OCI-LY3 (cell line): ENCODE measurements around the gene B4GALNT4.

Experiments used
- H2AFZ ChIP-seq: fragments of 200-600, 300-600 bp; shearing (Covaris generic); 2 replicates; pipeline ENCODE4 v1.6.0; 2014; ENCODE audit warnings: antibody characterized with exemption, low read depth, low read length
- H3K27ac ChIP-seq: fragments of 200-600, 300-600 bp; sonication (generic); 2 replicates; pipeline ENCODE4 v1.5.1; 2014; ENCODE audit warnings: mild to moderate bottlenecking, low read length, moderate library complexity, mixed read lengths
- H3K27me3 ChIP-seq: fragments of 200-600, 300-600 bp; sonication (generic); 2 replicates; pipeline ENCODE4 v1.6.1; 2014; ENCODE audit warnings: low read depth, low read length, mixed read lengths
- H3K36me3 ChIP-seq: fragments of 200-600, 300-600 bp; sonication (generic); replicated peaks from 2 replicates; pipeline ENCODE3; 2014; ENCODE audit warnings: low read depth, low read length, mixed read lengths
- H3K4me1 ChIP-seq: fragments of 300-600, 200-600 bp; sonication (generic); 2 replicates; pipeline ENCODE4 v1.6.1; 2014; ENCODE audit warnings: low read length, mixed read lengths
- H3K4me2 ChIP-seq: fragments of 200-600, 300-600 bp; sonication (generic); 2 replicates; pipeline ENCODE4 v1.6.1; 2014; ENCODE audit warnings: low read length, mixed read lengths
- H3K4me3 ChIP-seq: fragments of 300-600, 200-600 bp; sonication (generic); 2 replicates; pipeline ENCODE4 v1.5.1; 2014; ENCODE audit warnings: antibody characterized with exemption, mild to moderate bottlenecking, low read length, moderate library complexity
- H3K79me2 ChIP-seq: fragments of 300-600, 200-600 bp; shearing (Covaris generic); 2 replicates; pipeline ENCODE4 v1.6.1; 2014; ENCODE audit warnings: mild to moderate bottlenecking, low read length, mixed read lengths
- H3K9ac ChIP-seq: fragments of 300-600, 200-600 bp; shearing (Covaris generic); 2 replicates; pipeline ENCODE4 v1.6.0; 2014; ENCODE audit warnings: mild to moderate bottlenecking, low read length, moderate library complexity
- H3K9me3 ChIP-seq: fragments of 200-600, 300-600 bp; shearing (Covaris generic); 2 replicates; pipeline ENCODE4 v1.6.1; 2014; ENCODE audit warnings: low read length, mixed read lengths; ENCODE audit not compliant: insufficient read depth
- H4K20me1 ChIP-seq: fragments of 200-600, 300-600 bp; sonication (generic); 2 replicates; pipeline ENCODE4 v1.6.1; 2016; ENCODE audit warnings: low read length, mixed read lengths; ENCODE audit not compliant: insufficient read depth
- EZH2phosphoT487 ChIP-seq: fragments of 200-600 bp; shearing (Covaris generic); IDR thresholded peaks from 2 replicates; pipeline ENCODE4 v1.6.1; 2018; ENCODE audit warnings: antibody characterized with exemption, mixed run types, low read depth
- TF ChIP-seq, protein P1 (sequence below): fragments of 200-600, 300-600 bp; sonication (generic); IDR thresholded peaks from 2 replicates; pipeline ENCODE4 v1.5.1; 2014; ENCODE audit warnings: antibody characterized with exemption, low read length, low read depth

The B4GALNT4 gene

DNA sequence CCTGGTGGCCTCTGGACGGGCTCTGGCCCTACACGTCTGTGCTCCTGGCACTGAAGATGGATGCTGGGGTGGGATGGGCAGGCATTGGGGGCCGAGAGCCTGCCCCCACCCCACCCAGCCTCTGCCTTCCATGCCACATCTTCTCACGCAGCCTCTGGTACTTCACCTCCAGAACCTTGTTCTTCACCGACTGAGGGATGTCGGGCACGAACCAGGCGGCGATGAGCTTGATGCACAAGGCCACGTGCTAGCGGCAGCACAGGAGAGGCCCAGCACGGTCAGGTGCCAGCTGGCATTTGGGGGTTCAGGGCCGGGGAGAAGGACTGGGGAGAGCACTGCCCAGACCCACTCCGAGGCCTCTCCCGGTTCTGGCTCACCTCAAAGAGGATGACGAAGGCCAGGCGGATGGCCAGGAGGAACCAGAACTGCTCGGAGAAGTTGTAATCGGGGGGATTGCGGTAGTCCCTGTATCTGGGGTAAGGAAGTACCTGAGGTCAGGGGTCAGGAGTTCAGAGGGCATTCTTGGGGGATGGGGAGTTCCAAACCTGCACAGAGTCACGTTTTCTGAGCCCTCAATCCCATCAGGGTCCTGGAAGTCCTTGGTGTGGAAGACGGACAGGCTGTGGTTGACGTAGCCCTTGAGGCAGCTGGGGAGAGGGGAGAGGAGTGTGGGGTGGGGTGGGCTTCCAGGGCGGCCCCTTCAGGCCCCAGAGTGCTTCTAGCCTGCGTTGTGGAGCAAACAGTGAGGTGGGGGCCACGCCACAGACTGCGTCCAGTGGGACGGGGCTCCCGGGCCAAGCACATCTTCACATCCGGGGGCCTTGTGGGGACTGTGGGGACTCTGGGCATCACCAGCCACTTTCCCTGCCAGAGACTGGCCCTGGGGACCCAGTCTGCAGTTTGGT lies 49.3 kb downstream of the B4GALNT4 start:
- H3K4me2 ChIP-seq: no peak overlapping the region
- peaks cover 5% of the 10 kb centered on the region; the same call in 1 of the 2 replicates for H3K27me3 ChIP-seq

DNA sequence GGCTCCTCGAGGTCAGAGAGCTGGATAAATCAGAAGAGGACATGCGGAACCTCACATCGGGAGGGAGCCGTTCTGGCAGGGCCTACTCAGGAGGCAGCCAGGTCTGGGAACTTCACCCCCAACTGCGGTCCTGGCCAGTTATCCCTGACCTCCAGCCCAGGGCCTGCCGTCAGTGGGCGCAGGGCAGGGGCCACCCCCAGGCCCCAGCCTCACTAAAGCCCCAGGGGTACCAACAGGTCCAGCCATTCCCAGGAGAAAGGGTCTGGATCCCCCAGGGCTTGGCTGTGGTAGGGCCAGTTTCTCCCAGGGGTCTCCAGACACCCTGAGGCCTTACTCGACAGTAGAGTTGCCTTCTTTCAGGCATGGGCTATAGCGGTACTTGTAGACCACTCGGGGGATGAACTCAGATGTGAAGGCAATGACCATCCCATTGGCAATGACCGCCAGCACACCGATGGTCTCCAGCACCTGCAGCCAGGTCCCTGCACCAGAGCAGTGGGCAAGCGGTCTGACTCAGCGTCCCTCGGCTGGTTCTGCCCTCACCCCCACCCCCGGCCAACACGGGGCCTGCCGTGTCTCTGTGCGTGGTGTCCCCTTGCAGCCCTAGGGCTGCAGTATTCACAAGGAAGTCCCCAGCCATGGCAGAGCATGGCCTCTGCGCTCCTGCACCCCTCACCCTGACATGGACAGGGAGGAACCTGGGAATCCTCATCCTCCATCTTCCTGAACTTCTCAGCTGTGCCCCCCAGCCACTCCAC lies 50.1 kb downstream of the B4GALNT4 start:
- peaks cover 3% of the 10 kb centered on the region; the same call in 1 of the 2 replicates for H3K27me3 ChIP-seq
- no peak overlapping the region for H3K4me2 ChIP-seq
- H3K79me2 ChIP-seq: no peaks in the 10 kb centered on the region
- no peak overlapping the region for H3K9ac ChIP-seq
- peaks cover 2% of the 10 kb centered on the region for H3K36me3 ChIP-seq
- TF ChIP-seq, protein P1, sequence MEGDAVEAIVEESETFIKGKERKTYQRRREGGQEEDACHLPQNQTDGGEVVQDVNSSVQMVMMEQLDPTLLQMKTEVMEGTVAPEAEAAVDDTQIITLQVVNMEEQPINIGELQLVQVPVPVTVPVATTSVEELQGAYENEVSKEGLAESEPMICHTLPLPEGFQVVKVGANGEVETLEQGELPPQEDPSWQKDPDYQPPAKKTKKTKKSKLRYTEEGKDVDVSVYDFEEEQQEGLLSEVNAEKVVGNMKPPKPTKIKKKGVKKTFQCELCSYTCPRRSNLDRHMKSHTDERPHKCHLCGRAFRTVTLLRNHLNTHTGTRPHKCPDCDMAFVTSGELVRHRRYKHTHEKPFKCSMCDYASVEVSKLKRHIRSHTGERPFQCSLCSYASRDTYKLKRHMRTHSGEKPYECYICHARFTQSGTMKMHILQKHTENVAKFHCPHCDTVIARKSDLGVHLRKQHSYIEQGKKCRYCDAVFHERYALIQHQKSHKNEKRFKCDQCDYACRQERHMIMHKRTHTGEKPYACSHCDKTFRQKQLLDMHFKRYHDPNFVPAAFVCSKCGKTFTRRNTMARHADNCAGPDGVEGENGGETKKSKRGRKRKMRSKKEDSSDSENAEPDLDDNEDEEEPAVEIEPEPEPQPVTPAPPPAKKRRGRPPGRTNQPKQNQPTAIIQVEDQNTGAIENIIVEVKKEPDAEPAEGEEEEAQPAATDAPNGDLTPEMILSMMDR: no peak
- TF ChIP-seq EZH2phosphoT487: no peak
- H4K20me1 ChIP-seq: no peaks in the 10 kb centered on the region
- H3K27ac ChIP-seq: no peak overlapping the region
- no peak overlapping the region for H2AFZ ChIP-seq
- H3K4me1 ChIP-seq: no peaks in the 10 kb centered on the region
- no peaks in the 10 kb centered on the region for H3K9me3 ChIP-seq
- H3K4me3 ChIP-seq: no peak overlapping the region

More for the DNA sequence above, 49.3 kb downstream of the B4GALNT4 start:
- Histone ChIP-seq H2AFZ (no peak overlapping the region), H3K79me2 (no peaks in the 10 kb centered on the region), H3K36me3 (peaks cover 2% of the 10 kb centered on the region), H3K9ac (no peak overlapping the region), H3K4me3 (no peak overlapping the region), H3K9me3 (no peaks in the 10 kb centered on the region), H3K27ac (no peak overlapping the region), H4K20me1 (no peaks in the 10 kb centered on the region), H3K4me1 (no peaks in the 10 kb centered on the region)
- TF ChIP-seq, protein P1: no peak
- no peak for TF ChIP-seq EZH2phosphoT487

DNA sequence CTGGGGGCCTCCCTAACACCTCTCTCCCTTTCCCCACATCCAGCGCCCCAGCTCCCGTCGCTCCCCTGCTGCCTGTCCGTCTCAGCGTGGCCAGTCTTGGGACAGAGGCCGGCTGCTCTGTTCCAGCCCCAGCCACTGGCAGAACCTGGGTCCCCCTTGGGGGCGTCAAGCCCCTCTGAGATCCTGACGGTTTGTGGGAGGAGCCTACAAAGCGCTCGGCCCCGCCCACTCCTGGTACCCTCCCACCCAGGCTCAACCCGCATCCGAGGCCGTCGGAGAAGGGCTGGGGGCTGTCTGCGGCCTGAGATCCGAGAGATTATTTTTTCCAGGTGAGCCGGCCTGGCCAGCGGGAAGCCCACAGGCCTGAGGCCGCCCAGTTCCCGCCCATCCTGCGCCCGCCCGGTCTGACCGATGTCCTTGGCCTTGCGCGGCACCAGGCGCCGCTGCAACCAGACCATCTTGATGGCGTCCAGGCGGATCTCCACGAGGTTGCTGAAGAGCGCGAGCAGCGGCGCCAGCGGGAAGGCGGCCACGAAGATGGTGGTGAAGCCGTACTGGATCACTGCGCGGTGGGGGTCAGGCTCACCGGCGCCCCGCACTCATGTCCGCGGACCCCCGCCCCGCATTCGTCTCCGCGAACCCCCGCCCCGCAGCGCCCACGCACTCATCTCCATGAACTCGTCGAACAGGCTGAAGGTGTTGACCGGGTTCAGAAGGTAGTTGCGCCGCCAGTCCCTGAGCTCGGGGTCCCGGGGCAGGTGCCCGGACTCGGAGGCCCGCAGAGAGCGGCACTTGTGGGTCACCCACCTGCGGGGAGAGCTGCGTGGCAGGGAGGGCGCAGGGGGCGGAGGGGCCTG lies 51.0 kb downstream of the B4GALNT4 start:
- no peak overlapping the region for H3K4me2 ChIP-seq
- TF ChIP-seq, protein P1: no peak
- TF ChIP-seq EZH2phosphoT487: no peak
- H3K4me3 ChIP-seq: no peak overlapping the region
- H3K27me3 ChIP-seq: no peaks in the 10 kb centered on the region
- H3K4me1 ChIP-seq: no peaks in the 10 kb centered on the region
- no peak overlapping the region for H2AFZ ChIP-seq
- H4K20me1 ChIP-seq: no peaks in the 10 kb centered on the region
- peaks cover 2% of the 10 kb centered on the region for H3K36me3 ChIP-seq
- no peaks in the 10 kb centered on the region for H3K9me3 ChIP-seq
- H3K9ac ChIP-seq: no peak overlapping the region
- no peaks in the 10 kb centered on the region for H3K79me2 ChIP-seq
- H3K27ac ChIP-seq: no peak overlapping the region
